Measurements from ENCODE around the gene ETFBKMT. TPM values are rescaled to one million over a fixed set of nuclear protein-coding genes. Genes with fewer than 3 reads are reported as not detected.

Gene ETFBKMT
- polyA plus RNA-seq, 1 of the 3 experiments (the other 2 are of a cell fraction): 1.6 TPM

DNA sequence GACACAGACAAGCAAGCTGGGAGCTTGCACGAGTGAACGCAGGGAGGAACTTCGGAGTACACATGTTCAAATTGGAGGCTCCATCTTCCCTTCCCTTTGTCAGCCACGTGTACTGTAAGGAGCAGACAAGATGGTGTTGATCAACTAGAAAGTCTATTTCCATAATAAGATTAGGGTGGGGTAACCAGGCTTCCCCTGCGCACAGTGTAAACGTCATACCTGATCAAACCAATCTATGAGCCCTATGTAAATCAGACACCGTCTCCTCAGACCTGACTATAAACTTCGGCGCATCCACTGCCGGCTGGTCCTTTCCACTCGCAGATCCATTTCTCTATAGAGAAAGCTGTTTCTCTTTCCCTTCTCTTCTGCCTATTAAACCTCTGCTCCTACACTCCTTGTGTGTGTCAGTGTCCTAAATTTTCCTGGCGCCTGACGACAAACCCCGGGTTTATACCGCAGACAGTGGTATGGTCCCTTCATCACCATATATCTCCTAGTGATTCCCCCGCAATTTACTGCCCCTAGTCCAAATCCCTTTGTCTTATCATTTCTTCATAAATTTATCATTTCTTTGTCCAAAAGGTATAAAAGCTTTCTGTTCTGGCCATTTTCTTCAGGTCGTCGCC is 7.5 kb upstream of the ETFBKMT start (continued):
- TF ChIP-seq, protein P1, sequence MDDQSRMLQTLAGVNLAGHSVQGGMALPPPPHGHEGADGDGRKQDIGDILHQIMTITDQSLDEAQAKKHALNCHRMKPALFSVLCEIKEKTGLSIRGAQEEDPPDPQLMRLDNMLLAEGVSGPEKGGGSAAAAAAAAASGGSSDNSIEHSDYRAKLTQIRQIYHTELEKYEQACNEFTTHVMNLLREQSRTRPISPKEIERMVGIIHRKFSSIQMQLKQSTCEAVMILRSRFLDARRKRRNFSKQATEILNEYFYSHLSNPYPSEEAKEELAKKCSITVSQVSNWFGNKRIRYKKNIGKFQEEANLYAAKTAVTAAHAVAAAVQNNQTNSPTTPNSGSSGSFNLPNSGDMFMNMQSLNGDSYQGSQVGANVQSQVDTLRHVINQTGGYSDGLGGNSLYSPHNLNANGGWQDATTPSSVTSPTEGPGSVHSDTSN (IDR thresholded peaks at IDR 0.05): no peak
- TF ChIP-seq NFIC (IDR thresholded peaks at IDR 0.05; ENCODE audit: borderline replicate concordance) (no peak), RFX5 (IDR thresholded peaks at IDR 0.05; ENCODE audit: low read length) (peak; percentile 71), GABPA (IDR thresholded peaks at IDR 0.05; ENCODE audit: low read depth) (no peak), SIN3A (IDR thresholded peaks at IDR 0.05; ENCODE audit: borderline replicate concordance, low read depth, low read length) (peak; percentile 88), FOXM1 (IDR thresholded peaks at IDR 0.05; ENCODE audit: low read depth) (no peak), TCF12 (IDR thresholded peaks at IDR 0.05) (peak; percentile 16; the same call in 1 of the 2 replicates), EP300 (IDR thresholded peaks at IDR 0.05; ENCODE audit: borderline replicate concordance in 1 of 2, low read depth in 1 of 2, low read length in 1 of 2) (0 out of 4 replicates have a peak, but pooled peaks of 1 of the 2 experiments have one; percentile 16), TEAD4 (IDR thresholded peaks at IDR 0.05; ENCODE audit: borderline replicate concordance, insufficient read depth) (no peak), MXI1 (IDR thresholded peaks at IDR 0.05; ENCODE audit: low read depth, low read length) (peak; percentile 100), FOXJ3 (CRISPR knock-in tag; IDR thresholded peaks at IDR 0.05) (no peak), NRF1 (IDR thresholded peaks at IDR 0.05; ENCODE audit: low read depth, low read length) (peak; percentile 60)
- TF ChIP-seq, protein P2, sequence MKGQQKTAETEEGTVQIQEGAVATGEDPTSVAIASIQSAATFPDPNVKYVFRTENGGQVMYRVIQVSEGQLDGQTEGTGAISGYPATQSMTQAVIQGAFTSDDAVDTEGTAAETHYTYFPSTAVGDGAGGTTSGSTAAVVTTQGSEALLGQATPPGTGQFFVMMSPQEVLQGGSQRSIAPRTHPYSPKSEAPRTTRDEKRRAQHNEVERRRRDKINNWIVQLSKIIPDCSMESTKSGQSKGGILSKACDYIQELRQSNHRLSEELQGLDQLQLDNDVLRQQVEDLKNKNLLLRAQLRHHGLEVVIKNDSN (IDR thresholded peaks at IDR 0.05; ENCODE audit: borderline replicate concordance, low read depth): no peak
- TF ChIP-seq, protein P3, sequence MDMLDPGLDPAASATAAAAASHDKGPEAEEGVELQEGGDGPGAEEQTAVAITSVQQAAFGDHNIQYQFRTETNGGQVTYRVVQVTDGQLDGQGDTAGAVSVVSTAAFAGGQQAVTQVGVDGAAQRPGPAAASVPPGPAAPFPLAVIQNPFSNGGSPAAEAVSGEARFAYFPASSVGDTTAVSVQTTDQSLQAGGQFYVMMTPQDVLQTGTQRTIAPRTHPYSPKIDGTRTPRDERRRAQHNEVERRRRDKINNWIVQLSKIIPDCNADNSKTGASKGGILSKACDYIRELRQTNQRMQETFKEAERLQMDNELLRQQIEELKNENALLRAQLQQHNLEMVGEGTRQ (IDR thresholded peaks at IDR 0.05; ENCODE audit: borderline replicate concordance, low read depth, low read length): no peak
- TF ChIP-seq, protein P4, sequence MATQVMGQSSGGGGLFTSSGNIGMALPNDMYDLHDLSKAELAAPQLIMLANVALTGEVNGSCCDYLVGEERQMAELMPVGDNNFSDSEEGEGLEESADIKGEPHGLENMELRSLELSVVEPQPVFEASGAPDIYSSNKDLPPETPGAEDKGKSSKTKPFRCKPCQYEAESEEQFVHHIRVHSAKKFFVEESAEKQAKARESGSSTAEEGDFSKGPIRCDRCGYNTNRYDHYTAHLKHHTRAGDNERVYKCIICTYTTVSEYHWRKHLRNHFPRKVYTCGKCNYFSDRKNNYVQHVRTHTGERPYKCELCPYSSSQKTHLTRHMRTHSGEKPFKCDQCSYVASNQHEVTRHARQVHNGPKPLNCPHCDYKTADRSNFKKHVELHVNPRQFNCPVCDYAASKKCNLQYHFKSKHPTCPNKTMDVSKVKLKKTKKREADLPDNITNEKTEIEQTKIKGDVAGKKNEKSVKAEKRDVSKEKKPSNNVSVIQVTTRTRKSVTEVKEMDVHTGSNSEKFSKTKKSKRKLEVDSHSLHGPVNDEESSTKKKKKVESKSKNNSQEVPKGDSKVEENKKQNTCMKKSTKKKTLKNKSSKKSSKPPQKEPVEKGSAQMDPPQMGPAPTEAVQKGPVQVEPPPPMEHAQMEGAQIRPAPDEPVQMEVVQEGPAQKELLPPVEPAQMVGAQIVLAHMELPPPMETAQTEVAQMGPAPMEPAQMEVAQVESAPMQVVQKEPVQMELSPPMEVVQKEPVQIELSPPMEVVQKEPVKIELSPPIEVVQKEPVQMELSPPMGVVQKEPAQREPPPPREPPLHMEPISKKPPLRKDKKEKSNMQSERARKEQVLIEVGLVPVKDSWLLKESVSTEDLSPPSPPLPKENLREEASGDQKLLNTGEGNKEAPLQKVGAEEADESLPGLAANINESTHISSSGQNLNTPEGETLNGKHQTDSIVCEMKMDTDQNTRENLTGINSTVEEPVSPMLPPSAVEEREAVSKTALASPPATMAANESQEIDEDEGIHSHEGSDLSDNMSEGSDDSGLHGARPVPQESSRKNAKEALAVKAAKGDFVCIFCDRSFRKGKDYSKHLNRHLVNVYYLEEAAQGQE (IDR thresholded peaks at IDR 0.05; ENCODE audit: low read depth, low read length): no peak
- TF ChIP-seq, protein P5, sequence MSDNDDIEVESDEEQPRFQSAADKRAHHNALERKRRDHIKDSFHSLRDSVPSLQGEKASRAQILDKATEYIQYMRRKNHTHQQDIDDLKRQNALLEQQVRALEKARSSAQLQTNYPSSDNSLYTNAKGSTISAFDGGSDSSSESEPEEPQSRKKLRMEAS (IDR thresholded peaks at IDR 0.05; ENCODE audit: low read depth): peak; percentile 98
